Stimulated activated CD4-positive, alpha-beta T cell treated with anti-CD3 and anti-CD28 coated beads, Interleukin-1b, Interleukin-23, amount 100 ng/mL, for 1 hour (primary cell): ENCODE results near the gene MTA1.

Source experiments
- DNase-seq, 2 donors: peaks; one replicate each; pipeline ENCODE4 v3.0.0-alpha.2; 2020; ENCODE audit warnings: low read depth in 2 of 2

The MTA1 gene

DNA sequence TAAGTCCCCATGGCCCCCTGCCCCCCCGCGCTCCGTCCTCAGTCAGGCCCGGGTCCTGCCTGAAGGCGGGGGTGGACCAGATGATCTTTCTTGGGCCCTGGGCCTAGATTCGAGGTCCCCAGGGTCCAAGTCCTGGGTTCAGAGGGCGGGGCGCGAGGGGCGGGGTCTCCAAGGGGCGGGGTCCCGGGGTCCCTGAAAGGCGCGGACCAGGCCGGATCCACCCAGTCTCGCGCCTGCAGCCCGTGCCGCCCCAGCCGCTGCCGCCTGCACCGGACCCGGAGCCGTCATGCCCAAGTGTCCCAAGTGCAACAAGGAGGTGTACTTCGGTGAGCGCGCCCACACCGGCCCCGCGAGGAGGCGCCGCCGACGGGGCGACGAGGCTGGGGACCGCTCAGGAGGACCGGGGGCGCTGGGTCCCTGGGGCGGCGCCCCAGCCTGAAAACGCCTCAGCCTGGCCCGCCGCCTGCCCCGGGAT lies 67.4 kb downstream of the MTA1 start:
- no peak for DNase-seq

DNA sequence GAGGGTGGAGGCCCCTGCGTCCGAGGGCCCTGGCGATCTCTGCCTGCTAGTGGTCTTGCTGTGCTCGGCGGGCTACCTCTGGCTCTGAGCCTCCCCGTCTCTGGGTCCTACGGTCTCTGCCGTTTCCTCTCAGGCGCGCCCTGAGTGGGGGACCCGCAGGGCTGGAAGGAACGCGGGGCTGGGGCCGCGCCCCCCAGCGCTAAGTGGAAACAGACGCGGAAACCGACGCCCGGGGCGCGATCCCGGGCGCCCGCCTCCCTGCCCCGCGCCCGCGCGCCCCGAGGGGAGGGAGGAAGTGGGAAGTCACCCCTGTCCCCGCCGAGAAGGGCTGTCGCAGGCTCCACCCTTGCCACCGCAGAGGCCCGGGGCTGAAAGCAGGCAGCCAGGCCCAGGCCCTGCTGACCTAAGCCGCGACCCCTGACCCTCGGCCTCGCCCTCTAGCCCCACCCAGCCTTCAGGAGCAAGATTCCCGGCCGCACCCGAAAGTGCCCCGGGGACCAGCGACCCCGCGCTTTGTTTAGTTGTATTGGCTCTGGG lies 67.9 kb downstream of the MTA1 start:
- no peak for DNase-seq

DNA sequence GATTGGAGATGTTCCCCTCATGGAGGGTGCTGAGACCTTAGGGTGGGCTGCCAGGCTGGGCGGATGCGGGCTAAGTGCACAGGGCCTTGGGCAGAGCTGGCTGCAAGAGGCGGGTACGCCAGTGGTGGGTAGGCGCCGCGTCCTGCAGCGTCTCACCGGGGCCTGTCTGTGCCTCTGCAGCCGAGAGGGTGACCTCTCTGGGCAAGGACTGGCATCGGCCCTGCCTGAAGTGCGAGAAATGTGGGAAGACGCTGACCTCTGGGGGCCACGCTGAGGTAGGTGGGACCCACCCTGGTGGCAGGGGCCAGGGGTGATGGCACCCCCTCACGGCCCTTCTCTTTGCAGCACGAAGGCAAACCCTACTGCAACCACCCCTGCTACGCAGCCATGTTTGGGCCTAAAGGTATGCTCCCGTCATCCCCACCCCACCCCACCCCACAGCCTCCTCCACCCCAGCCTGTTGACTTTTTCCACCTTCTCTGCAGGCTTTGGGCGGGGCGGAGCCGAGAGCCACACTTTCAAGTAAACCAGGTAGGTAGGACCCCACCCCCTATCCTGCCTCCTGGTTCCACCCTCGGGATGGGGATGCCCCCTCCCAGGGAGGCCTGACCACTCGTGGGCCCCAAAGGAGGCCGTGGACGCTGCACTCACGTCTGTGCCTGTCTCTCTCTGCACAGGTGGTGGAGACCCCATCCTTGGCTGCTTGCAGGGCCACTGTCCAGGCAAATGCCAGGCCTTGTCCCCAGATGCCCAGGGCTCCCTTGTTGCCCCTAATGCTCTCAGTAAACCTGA lies 68.6 kb downstream of the MTA1 start:
- DNase-seq = no peak

DNA sequence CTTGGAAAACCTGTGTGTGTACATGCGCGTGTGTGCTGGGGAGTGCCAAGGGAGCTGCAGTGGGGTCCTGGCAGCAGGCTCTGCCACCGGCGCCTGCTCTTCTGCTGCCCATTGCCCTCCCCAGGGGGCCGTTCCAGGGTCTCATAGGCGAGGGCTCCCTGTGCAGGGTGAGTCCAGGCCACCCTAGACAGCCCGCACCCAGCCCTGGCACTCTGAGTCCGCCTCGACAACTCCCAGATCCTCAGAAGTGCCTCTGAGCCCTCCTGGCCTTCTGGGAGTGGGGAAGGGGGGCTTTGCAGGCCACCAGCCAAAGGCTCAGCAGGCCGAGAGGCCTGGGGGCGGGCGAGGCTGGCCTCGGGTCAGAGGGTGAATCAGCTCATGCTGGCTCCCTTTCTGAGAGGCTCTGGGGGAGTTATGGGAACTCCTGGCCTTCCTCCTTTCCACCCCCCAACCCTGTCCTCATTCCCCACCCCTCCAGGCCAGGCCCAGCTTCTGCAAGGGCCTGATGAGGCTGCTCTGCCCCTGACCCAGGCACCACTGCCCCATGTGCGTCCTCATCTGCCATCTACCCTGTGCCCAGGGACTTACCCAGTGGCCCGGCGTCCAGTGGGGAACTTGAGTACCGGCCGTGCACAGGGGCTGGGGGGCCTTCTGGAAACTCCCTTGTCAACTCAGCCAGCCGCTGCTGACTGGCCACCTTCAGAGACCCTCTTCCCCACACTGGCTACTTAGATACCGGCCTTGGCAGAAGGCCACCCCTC lies 69.3 kb downstream of the MTA1 start:
- DNase-seq = no peak

DNA sequence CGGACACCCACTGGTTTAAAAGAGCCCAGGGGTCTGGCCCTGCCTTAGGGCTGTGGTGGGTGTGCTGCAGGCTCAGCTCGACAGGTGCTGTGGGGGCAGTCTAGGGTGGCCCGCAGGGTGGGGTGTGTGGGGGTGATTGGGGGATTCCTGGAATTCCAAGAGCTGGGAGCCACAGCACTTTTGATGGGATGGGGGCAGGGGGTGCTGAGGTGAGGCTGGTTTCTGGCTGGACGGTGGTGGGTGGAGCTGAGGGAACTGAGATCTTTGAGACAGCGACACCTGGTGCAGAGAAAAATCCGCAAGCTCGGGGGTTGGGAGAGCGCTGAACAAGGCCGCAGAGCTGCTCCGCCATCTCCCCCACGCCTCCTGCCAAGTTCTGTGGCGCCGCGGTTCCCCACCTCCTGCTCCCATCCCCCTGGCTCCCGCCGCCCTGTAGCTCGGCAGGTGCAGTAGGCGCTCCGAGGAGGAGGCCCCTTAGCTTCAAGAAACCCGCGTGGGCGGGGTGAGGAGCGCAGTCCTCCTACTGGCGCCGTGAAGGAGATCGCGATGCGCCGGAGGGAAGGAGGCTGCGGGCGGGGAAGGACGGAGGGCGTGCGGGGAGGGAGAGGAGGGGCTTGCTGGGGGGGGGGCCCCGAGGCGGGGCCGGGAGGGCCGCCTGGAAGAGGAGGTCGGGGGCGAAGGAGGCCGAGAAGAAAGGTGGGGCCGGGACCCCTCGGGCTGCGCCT lies 70.1 kb downstream of the MTA1 start:
- DNase-seq = peak; percentile 61 to 64

DNA sequence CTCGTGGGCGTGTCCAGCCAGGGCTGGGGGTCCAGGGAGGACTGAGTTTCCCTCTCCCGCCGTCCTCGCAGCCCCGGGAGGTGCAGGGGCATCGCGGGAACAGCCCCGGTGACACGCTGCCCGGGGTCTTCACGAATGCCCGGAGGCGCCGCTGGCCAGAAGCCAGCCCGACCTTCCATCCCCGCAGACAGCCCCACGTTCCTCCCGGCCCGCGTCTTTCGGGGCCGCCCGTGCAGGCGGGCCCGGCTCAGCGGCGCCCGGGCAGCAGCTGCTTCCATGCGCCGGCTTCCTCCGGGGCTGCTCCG lies 70.6 kb downstream of the MTA1 start:
- no peak for DNase-seq

DNA sequence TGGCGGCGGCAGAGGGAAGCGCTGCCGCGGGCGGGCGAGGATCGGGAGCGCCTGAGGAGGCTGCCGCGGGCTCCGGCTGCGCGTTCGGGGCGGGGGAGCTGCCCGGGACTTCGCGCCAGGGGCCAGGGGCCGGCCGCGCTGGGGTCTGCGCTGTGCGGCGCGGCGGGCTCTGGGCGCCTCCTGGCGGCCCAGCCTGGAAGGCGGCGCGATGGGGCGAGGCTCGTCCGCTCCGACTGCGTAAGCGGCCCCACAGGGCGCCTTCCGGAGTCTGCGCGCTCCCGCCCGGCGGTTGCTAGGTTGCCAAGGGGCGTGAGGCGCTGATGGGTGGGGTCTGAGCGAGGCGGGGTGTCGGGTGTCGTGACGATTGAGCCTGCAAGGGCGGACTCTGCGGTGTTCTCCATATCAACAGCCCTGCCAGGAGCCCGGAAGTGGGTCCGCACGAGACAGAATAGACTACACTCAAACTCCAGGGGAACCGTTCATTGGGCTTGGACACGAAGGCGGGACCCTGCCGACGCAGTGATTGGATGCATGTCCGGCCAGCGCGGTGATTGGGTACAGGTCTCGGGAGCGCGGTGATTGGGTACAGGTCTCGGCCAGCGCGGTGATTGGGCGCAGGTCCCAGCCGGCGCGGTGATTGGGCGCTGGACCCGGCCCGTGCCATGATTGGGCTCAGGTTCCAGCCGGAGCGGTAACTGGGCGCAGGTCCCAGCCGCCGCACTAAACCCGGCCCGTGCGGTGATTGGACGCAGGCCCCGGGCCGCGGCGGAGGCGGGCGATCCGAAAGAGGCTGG lies 71.1 kb downstream of the MTA1 start, which contains the start of gene TEDC1:
Gene TEDC1 (plus strand): TSS at position 675 of the 794 bp plus-strand sequence. CDS start 130 bp downstream, outside the sequence.
- DNase-seq = peak; percentile 93 to 99

DNA sequence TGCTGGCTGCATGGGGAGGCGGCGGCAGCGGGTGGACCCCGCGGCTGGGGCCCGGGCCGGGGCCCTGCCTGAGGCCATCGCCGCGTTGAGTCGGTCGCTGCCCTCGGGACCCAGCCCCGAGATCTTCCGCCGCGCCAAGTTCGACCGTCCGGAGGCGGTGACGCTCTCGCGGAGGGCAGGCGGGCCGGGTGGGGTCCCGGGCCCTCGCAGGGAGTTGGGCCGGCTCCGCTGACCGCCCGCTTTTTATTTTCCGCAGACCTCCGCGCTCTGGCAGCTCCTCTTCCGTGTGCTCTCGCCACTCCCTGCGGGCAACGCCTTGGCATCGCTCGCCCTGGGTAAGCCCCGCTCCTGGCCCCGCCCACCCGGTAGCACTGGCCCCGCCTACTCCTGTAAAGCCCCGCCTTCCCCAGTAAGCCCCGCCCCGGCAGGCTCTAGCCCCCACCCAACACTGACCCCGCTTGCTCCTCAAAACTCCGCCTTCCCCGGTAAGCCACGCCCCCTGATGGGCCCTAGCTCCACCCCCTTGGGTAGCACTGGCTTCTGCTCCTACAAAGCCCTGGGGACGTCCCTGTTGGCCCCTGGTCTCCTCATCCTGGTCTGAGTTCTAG lies 71.8 kb downstream of the MTA1 start:
- DNase-seq = peak; percentile 61 to 89

DNA sequence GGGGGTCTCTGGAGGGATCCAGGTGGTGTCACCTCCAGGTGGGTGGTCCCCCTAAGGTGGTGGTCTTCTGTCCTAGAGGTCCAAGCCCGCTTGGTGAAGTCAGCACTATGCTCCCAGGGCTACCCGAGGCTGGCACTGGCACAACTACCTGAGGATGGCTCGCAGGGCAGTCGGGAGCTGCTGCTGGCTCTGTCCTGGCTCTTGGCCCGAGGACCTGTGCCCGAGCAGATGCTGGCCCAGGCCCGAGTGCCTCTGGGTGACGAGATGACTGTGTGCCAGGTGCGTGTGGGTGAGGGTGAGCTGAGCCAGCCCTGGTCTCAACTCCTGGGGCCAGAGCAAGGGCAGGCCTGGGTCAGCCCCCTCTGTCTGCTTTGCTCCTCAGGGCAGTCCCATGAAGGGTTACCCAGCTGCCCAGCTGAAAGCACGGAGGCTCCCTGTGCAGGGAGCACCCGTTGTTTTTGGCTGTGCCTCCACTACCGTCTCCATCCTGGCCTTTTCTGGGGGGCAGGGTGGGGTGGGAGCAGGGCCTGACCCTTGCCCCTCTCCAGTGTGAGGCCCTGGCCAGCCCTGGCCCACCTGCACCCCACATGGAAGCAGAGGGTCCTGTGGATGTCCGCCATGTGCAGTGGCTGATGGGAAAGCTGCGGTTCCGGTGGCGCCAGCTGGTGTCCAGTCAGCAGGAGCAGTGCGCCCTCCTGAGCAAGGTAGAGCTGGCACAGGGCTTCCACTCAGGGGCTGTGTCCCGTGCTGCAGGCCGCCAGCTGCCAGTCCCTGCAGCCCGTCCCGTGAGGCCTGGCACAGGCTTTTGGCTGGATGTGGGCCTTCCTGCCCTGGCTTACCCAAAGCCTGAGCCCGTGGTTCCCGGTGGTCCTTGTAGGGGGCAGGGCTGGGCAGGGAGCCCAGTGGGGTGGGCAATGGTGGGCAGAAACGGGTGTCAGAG lies 72.7 kb downstream of the MTA1 start:
- no peak for DNase-seq

DNA sequence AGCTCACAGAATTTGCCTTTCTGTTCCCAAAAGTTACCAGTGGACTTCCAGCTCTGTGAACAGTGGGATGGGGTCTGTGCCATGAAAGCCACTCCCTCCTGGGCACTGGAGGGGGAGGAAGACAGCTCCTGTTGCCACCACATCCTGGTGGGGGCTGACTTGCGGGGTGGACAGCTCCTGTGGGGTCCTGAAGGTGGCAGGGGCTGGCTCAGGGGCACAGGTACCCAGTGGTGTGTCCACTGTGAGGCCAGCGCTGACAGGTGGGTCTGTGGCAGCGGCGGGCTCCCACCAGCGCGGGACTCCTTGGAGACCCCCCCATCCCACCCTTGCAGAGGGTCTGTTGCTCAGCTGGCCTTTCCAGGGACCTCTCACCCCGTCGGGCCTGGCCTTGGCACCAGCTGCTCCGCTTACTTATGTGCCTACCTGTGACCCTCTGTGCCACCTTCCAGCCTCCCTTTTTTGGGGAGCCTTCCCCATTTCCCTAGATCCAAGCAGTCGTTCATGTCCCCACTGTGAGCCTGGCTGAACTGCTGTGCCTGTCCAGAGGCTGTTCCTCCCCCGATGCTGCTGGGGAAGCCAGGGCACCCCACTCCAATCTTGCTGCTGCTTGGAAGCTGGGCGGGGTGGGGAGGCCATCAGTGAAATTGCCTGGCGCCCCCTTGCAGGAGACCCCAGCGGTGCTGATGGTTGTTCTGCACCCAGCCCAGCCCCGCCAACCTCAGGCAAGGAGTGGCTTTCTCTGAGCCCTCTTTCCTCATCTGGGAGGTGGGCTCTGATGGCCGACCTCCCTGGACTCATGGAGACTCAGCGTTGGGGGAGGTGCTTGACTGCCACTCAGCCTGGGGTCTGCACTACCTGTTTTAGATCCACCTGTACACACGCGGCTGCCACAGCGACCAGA lies 73.6 kb downstream of the MTA1 start:
- no peak for DNase-seq

DNA sequence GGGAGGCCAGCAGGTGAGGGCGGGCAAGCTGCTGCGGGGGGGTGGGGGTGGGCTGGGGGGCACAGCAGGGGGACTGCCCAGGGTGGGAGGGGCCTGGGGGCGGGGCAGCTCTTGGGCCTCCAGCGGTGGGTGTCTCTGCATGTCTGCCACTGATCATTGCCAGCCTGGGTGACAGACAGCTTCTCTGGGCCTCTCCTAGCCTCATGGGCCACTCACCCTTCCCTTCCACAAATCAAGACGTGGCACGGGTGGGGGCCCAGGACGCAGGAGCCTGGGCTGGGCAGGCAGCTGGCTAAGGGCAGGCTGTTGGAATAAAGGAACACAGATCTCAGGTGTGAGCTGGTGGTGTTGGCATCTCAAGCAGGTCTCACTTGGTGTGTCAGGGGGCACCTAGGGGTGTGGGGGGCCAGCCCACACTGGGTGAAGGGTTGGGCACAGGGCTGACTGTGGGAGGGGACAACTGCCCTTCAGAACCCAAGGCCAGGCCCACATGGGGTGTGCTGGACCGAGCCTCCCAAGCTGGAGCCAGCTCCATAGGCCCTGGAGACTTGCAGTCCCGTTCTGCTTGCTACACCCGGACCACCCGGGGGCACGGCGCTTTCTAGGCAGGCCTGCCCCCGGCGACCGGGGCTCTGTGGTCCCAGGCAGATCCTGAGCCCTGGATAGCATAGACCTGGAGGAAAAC lies 74.4 kb downstream of the MTA1 start:
- DNase-seq = no peak

DNA sequence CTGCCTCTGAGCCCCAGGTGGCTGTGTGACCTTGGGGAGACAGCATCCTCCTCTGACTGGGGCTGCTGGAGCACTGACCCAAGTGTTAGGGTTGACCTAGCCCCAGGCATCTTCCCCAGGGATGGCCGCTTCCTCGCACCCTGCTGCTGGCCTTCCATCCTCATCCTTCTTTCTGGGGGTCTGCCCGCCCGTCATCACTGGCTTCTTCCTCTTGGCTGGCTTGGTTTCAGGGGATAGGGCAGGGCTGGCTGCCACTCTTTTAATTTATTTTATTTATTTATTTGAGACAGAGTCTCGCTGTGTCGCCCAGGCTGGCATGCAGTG lies 74.9 kb downstream of the MTA1 start:
- no peak for DNase-seq

DNA sequence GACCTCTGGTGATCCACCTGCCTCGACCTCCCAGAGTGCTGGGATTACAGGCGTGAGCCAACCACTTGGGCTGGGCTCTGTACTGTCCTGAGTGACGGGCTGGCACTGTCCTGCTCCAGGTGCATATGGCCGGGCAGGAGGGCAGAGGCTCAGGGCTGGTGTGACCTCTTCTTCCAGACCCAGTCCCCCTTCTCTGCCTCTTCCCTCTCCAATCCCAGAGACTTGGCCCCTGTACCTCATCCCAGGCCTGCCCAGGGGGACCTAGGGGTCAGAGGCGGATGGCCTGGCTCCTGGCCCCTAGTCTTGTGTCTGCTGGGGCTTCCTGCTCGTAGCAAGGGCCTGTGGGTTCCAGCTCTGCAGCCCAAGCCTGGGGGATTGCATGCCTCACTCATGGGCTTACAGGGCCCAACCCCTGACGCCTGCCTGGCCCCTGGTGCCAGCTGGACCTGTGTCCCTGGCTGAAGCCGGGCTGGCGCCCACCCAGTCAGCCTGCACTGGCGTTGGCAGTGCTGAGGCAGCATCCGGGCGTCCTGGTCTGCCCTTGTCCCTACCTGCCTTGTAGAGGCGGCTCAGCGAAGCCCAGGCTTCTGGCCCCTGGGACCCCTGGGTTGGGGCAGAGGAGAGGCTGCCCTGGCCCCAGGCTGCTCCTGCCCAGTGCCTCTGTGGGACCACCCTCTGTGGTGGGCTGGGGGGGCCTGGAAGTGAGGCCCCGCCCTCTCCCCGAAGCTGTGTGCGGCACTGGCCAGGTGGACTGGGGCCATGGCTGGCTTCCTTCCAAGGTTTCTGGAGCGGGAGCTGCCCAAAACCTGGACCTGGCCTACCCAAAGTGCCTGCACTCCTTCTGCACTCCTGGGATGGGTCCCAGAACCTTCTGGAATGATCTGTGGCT lies 75.7 kb downstream of the MTA1 start:
- no peak for DNase-seq

DNA sequence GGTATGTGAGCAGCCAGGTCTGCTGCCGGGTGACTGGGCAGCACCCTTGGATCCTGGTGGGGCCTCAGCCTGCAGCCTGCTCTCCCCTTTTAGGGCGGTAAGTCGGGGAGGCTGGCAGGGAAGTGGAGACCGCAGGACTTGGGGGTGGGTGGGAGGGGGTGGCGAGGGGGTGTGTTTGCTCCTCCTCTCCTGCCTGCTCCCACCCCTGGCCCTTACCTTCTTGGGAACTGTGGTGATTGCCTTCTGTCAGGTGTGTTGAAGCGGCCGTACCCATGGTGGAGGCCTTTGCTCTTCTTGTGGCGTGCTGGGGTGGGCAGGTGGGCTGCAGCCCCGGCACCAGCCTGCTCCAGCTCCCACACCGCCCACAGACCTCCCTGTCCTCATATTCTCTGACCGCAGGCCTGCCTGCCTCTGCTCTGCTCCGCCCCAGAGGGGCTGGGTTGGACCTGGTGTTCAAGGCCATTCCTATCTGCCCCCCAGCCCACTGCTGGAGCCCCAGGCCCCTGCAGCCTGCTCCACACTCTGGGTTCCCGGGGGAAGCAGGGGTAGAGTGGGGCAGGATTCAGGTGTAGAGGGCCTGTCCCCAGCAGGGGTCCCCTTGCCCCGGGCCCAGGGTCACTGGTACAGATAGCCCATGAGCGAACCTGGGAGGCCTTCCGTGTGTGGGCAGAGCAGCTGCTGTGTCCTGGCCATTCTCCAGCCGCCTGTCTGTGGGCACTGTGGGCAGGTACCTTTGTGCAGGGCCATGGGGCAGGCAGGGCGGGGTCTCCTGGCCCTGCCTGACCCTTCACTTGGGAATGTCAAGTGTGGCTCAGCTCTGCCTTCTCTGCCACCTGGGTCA lies 76.6 kb downstream of the MTA1 start:
- DNase-seq = no peak

DNA sequence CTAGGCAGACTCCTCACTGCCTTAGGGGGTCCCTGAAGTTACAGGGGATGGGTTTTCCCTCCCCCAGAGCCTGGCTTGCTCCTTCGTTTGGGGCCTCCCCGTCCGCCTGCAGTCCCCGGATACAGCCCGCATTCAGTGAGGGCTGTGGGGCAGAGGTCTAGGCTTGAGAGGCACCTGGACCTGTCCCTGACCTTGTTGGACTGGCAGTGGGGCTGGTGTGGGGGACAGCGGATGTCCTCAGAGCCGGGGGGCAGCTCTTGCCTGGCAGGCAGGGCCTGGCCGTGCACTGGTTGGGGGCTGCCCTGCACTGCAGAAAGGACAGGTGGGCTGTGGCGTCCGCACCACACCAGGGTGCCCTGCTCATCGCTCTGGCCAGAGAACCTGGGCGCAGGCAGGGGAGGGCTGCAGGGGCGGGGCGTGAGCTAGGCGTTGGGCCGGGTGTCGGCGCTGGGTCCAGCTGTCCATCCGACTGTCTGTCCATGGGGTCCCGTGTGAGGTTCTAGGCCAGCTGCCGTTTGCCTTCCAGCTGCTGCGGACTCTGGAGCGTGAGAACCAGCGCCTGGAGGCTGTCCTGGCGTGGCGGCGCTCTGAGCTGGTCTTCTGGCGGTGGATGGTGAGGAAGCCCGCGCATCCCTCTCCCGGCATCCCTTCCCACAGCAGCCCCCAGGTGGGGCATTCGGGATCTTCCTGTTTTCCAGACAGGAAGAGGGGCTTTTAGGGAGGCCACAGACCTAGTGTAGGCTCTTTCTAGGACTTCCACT lies 77.4 kb downstream of the MTA1 start:
- DNase-seq = no peak
